Mesenchymal stem cell (in vitro differentiated cells and primary cell): ENCODE data around the gene LRRK2.
"Not testable (repeated sequence)": the region's sequence is repeated elsewhere in the genome, so short reads cannot be mapped to it uniquely, and the experiment has no call there.

Experiments
- DNase-seq: peaks from one replicate; pipeline ENCODE4 v3.0.0-alpha.2; 2013
- H2AFZ ChIP-seq: one replicate; pipeline ENCODE4 v1.6.1; 2013; ENCODE audit warnings: low read depth, mild to moderate bottlenecking, control low read depth, inconsistent platforms, low read length, moderate library complexity
- H2AK5ac ChIP-seq: 2 replicates; pipeline ENCODE4 v1.6.1; 2013; ENCODE audit warnings: low read length, moderate library complexity, mild to moderate bottlenecking, inconsistent platforms; ENCODE audit not compliant: severe bottlenecking
- H2BK120ac ChIP-seq: one replicate; pipeline ENCODE4 v1.6.1; 2013; ENCODE audit warnings: low read depth, mild to moderate bottlenecking, inconsistent platforms, low read length, moderate library complexity
- H2BK12ac ChIP-seq, 2 experiments: one replicate each; pipeline ENCODE4 v1.6.1; 2013; ENCODE audit warnings: inconsistent platforms in 2 of 2, low read length in 2 of 2, mild to moderate bottlenecking in 2 of 2, moderate library complexity in 2 of 2, control low read depth in 1 of 2
- H2BK15ac ChIP-seq: one replicate; pipeline ENCODE4 v1.6.1; 2013; ENCODE audit warnings: mild to moderate bottlenecking, low read depth, inconsistent platforms; ENCODE audit not compliant: poor library complexity, severe bottlenecking
- H2BK5ac ChIP-seq: 2 replicates; pipeline ENCODE4 v1.6.1; 2013; ENCODE audit warnings: low read depth, mild to moderate bottlenecking, low read length, control low read depth, inconsistent platforms; ENCODE audit not compliant: poor library complexity, severe bottlenecking
- H3K14ac ChIP-seq, 2 experiments: one replicate each; pipeline ENCODE4 v1.6.1; 2013; ENCODE audit warnings: inconsistent platforms in 2 of 2, low read length in 2 of 2, control low read depth in 1 of 2, mild to moderate bottlenecking in 1 of 2, moderate library complexity in 1 of 2
- H3K18ac ChIP-seq, 2 experiments: one replicate each; pipeline ENCODE4 v1.6.1; 2013; ENCODE audit warnings: inconsistent platforms in 2 of 2, low read length in 2 of 2, control low read depth in 1 of 2, low read depth in 1 of 2, mild to moderate bottlenecking in 1 of 2
- H3K23ac ChIP-seq, 2 experiments: one replicate each; pipeline ENCODE4 v1.6.1; 2013; ENCODE audit warnings: inconsistent platforms in 2 of 2, low read length in 2 of 2, mild to moderate bottlenecking in 2 of 2, moderate library complexity in 2 of 2, control low read depth in 1 of 2
- H3K27ac ChIP-seq: 2 replicates; pipeline ENCODE4 v1.5.1; 2013; ENCODE audit warnings: mild to moderate bottlenecking, moderate library complexity, low read length, control low read depth, inconsistent platforms; ENCODE audit not compliant: poor library complexity, severe bottlenecking
- H3K27me3 ChIP-seq, 2 experiments: 2 replicates each; pipeline versions ENCODE4 v1.6.1 to v1.7.0; 2013; ENCODE audit warnings: low read length in 2 of 2, mild to moderate bottlenecking in 2 of 2, moderate library complexity in 2 of 2, control low read depth in 1 of 2, inconsistent platforms in 1 of 2; ENCODE audit not compliant: control insufficient read depth in 1 of 2, insufficient read depth in 1 of 2
- H3K36me3 ChIP-seq, 2 experiments: 2 replicates each; pipeline versions ENCODE4 v1.6.1 to v1.7.0; 2013; ENCODE audit warnings: low read length in 2 of 2, control low read depth in 1 of 2, inconsistent platforms in 1 of 2, low read depth in 1 of 2, mild to moderate bottlenecking in 1 of 2; ENCODE audit not compliant: insufficient read depth in 2 of 2, control insufficient read depth in 1 of 2
- H3K4ac ChIP-seq, 2 experiments: one replicate each; pipeline ENCODE4 v1.6.1; 2013; ENCODE audit warnings: inconsistent platforms in 2 of 2, low read length in 2 of 2, mild to moderate bottlenecking in 2 of 2, moderate library complexity in 2 of 2, control low read depth in 1 of 2, low read depth in 1 of 2
- H3K4me1 ChIP-seq: 2 replicates; pipeline ENCODE4 v1.6.1; 2013; ENCODE audit warnings: low read depth, low read length, control low read depth; ENCODE audit not compliant: control insufficient read depth, insufficient read depth
- H3K4me2 ChIP-seq: 2 replicates; pipeline ENCODE4 v1.6.1; 2013; ENCODE audit warnings: low read length, mild to moderate bottlenecking, inconsistent platforms; ENCODE audit not compliant: poor library complexity, severe bottlenecking
- H3K4me3 ChIP-seq, 2 experiments: 2 replicates each; pipeline versions ENCODE4 v1.5.1 to v1.7.0; 2013; ENCODE audit warnings: low read length in 2 of 2, mild to moderate bottlenecking in 2 of 2, control low read depth in 1 of 2, low read depth in 1 of 2; ENCODE audit not compliant: insufficient read depth in 1 of 2
- H3K79me1 ChIP-seq: replicated peaks from 2 replicates; pipeline ENCODE4 v1.6.1; 2013; ENCODE audit warnings: mild to moderate bottlenecking, control low read depth, low read length, inconsistent platforms; ENCODE audit not compliant: poor library complexity, severe bottlenecking
- H3K9ac ChIP-seq: 2 replicates; pipeline ENCODE4 v1.7.0; 2013; ENCODE audit warnings: mild to moderate bottlenecking, low read length, moderate library complexity
- H3K9me3 ChIP-seq: 2 replicates; pipeline ENCODE4 v1.7.0; 2013; ENCODE audit warnings: mild to moderate bottlenecking, low read length; ENCODE audit not compliant: control insufficient read depth
- H4K8ac ChIP-seq: one replicate; pipeline ENCODE4 v1.6.1; 2013; ENCODE audit warnings: inconsistent platforms, mild to moderate bottlenecking, low read length, moderate library complexity
- H4K91ac ChIP-seq: one replicate; pipeline ENCODE4 v1.6.1; 2013; ENCODE audit warnings: mild to moderate bottlenecking, low read length, inconsistent platforms
- WGBS: methylation state at CpG from one replicate; pipeline ENCODE4 v1.1.7; 2013; ENCODE audit warnings: mixed read lengths; 5-methylcytosine and 5-hydroxymethylcytosine counted together

LRRK2 gene

GRCh38 chr12:40248034-40248433 is 23.2 kb downstream of the LRRK2 start:
- no peak overlapping the region for H3K23ac ChIP-seq
- H3K9me3 ChIP-seq, result no peaks in the 10 kb centered on the region
- H3K27me3 ChIP-seq, result no peaks in the 10 kb centered on the region
- H2AK5ac ChIP-seq, result no peak overlapping the region
- no peak overlapping the region for H3K4ac ChIP-seq
- no peaks in the 10 kb centered on the region for H3K79me1 ChIP-seq
- H2BK5ac ChIP-seq, result no peak overlapping the region
- no peak overlapping the region for H3K4me3 ChIP-seq
- H2BK120ac ChIP-seq, result no peak overlapping the region
- no peak overlapping the region for H4K8ac ChIP-seq
- H3K36me3 ChIP-seq, result peaks cover 0 to 8% of the 10 kb centered on the region in 2 experiments
- H3K27ac ChIP-seq, result no peak overlapping the region
- H3K4me2 ChIP-seq, result no peak overlapping the region
- no peaks in the 10 kb centered on the region for H3K4me1 ChIP-seq
- H3K18ac ChIP-seq, result no peak overlapping the region
- no peak overlapping the region for H2AFZ ChIP-seq
- no peak overlapping the region for H3K9ac ChIP-seq
- no peak overlapping the region for H2BK15ac ChIP-seq
- no CpG with 5 or more reads among the region's 1 CpG for WGBS
- H3K14ac ChIP-seq, result no peak overlapping the region
- H2BK12ac ChIP-seq, result no peak overlapping the region
- no peak overlapping the region for H4K91ac ChIP-seq
- no peak for DNase-seq

DNA sequence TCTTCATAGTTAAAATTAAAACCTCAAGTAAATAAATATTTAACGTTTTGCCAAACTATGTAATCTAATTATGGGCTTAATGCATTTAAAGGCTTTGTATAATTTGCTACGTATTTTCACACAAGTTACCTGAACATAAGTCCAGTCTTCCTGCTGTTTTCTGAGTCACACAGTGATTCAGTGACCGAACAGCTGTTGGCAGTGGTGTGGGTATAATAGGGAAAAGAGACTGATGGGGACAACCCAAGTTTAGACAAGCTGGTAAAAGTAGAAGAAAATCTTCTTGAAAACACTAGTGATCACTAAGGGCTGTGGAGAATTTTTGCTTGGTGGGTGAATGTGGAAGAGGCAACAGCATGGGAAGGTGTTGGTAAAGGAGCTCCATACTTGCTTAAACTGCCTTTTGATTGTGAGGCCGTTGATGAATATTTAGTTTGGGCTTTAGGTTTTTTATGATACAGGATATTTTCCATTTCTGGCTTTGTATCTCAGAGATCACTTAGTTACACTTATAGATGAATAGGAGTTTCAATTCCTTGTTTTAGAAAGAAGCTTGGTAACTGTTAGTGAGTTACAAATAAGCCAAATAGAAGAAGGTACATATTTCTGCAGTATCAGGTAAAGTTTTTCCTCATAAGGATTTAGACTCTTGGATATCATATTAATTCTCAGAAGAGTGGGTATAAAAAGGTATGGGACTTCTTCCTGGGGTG is 23.9 kb downstream of the LRRK2 start:
- no peak overlapping the region for H3K27ac ChIP-seq
- H3K4me3 ChIP-seq, result no peak overlapping the region
- no peak for DNase-seq
- H3K14ac ChIP-seq, result no peak overlapping the region
- no peak overlapping the region for H2BK120ac ChIP-seq
- no peaks in the 10 kb centered on the region for H3K4me1 ChIP-seq
- H2BK15ac ChIP-seq, result no peak overlapping the region
- H3K18ac ChIP-seq, result no peak overlapping the region
- H3K9me3 ChIP-seq, result no peaks in the 10 kb centered on the region
- no peak overlapping the region for H3K4ac ChIP-seq
- no peak overlapping the region for H3K23ac ChIP-seq
- no peak overlapping the region for H2BK5ac ChIP-seq
- H3K27me3 ChIP-seq, result no peaks in the 10 kb centered on the region
- no peak overlapping the region for H2AFZ ChIP-seq
- no peak overlapping the region for H4K91ac ChIP-seq
- H3K79me1 ChIP-seq, result no peaks in the 10 kb centered on the region
- 93% methylated on average over 3 of the region's 4 CpGs for WGBS
- H4K8ac ChIP-seq, result no peak overlapping the region
- no peak overlapping the region for H2AK5ac ChIP-seq
- H3K9ac ChIP-seq, result no peak overlapping the region
- H3K4me2 ChIP-seq, result no peak overlapping the region
- no peak overlapping the region for H2BK12ac ChIP-seq
- H3K36me3 ChIP-seq, result peaks cover 0 to 8% of the 10 kb centered on the region in 2 experiments

GRCh38 chr12:40250652-40251051 is 25.9 kb downstream of the LRRK2 start:
- H2BK12ac ChIP-seq, H4K91ac ChIP-seq, H2BK15ac ChIP-seq, H2AK5ac ChIP-seq, H3K4me1 ChIP-seq, H3K27ac ChIP-seq, H3K36me3 ChIP-seq, H3K18ac ChIP-seq, H3K27me3 ChIP-seq, H2AFZ ChIP-seq, H3K4ac ChIP-seq, H3K4me3 ChIP-seq, H2BK5ac ChIP-seq, H3K9ac ChIP-seq, H3K4me2 ChIP-seq, H3K14ac ChIP-seq, H3K23ac ChIP-seq, H3K79me1 ChIP-seq, H2BK120ac ChIP-seq, DNase-seq, H3K9me3 ChIP-seq, H4K8ac ChIP-seq: not testable (repeated sequence)
- WGBS, result 100% methylated on average over 1 of the region's 3 CpGs

DNA sequence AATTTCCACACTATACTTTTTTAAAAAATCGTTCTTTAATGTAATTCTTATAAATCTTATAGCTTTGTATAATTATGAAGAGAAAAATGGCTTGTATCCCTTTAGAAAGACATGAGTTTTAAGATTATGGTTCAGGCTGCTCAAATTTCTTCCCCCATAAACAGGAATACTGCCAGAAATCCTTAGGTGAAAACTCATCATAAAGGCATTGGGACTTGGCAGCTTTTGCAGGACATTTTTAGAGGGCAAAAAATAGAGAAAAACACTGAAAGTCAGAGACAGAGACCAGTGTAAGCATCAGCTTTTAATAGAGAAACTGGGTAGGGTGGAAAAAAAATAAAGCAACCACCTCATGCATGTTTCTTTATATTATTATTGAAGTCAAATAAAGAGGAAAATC is 29.1 kb downstream of the LRRK2 start:
- H2BK15ac ChIP-seq, result no peak overlapping the region
- no peak overlapping the region for H3K4me3 ChIP-seq
- WGBS, result no CpG with 5 or more reads among the region's 1 CpG
- H3K4me2 ChIP-seq, result no peak overlapping the region
- no peak overlapping the region for H3K18ac ChIP-seq
- H2BK12ac ChIP-seq, result no peak overlapping the region
- H3K9ac ChIP-seq, result no peak overlapping the region
- no peaks in the 10 kb centered on the region for H3K79me1 ChIP-seq
- no peak overlapping the region for H3K4ac ChIP-seq
- no peaks in the 10 kb centered on the region for H3K27me3 ChIP-seq
- H4K91ac ChIP-seq, result no peak overlapping the region
- no peak overlapping the region for H3K27ac ChIP-seq
- DNase-seq, result no peak
- no peak overlapping the region for H3K14ac ChIP-seq
- H3K4me1 ChIP-seq, result no peaks in the 10 kb centered on the region
- no peak overlapping the region for H2BK5ac ChIP-seq
- no peak overlapping the region for H2AK5ac ChIP-seq
- no peaks in the 10 kb centered on the region for H3K9me3 ChIP-seq
- no peak overlapping the region for H3K23ac ChIP-seq
- no peak overlapping the region for H2AFZ ChIP-seq
- H2BK120ac ChIP-seq, result no peak overlapping the region
- no peak overlapping the region for H4K8ac ChIP-seq
- H3K36me3 ChIP-seq, result peaks cover 0 to 8% of the 10 kb centered on the region in 2 experiments
